Measurements from ENCODE around the gene B4GALT1.

- TF ChIP-seq CTCF (IDR thresholded peaks at IDR 0.05) = peak; percentile 76
- no peak for TF ChIP-seq ZFX (IDR thresholded peaks at IDR 0.05; ENCODE audit: borderline replicate concordance)
Observed at GRCh38 chr9:33170464-33171415, 3.6 kb upstream of the B4GALT1 start.

All from 22Rv1 (cell line).